Measurements from ENCODE around the gene IPO4.

Gene IPO4

GRCh38 chr14:24194186-24194872, 5.7 kb upstream of the IPO4 start:
- DNase-seq, result no peak

DNA sequence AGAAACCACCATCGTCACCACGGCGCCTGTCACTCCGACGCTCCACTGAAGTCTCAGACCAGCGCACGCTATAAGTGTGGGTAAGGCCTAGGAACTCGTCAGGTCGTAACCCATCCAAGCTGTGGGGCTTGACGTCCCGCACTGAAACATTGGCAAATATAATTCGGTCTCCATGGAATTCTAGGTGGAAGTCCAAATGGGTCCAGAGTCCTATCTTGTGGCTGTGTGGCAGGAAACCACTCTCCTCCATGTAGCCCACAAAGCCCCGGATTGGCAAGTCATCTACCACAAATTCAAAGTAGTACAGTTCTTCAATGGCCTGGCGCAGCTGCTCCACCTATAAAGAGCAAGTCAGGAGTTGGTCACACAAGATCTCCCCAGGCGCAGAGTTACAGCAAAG, 4.3 kb upstream of the IPO4 start:
- DNase-seq, result no peak

DNA sequence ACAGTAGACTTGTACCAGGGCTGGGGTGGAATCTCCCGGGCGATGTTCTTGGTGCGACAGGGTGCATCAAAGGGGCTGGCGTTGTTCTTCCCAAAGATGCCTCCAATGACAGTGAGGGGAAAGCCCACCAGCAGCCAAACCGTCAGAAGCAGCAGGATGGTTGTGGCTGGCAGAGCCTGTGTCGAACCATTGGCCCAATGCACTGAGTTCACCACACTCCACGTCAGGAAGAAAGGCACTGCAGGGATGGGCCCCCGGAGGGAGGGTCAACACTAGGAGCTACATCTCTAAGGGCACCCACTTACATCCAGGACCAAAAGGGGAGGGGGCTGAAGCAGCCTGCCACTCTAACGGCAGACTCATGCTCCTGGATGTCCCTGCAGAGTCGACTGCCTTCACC, 1.8 kb upstream of the IPO4 start:
- DNase-seq, result no peak

DNA sequence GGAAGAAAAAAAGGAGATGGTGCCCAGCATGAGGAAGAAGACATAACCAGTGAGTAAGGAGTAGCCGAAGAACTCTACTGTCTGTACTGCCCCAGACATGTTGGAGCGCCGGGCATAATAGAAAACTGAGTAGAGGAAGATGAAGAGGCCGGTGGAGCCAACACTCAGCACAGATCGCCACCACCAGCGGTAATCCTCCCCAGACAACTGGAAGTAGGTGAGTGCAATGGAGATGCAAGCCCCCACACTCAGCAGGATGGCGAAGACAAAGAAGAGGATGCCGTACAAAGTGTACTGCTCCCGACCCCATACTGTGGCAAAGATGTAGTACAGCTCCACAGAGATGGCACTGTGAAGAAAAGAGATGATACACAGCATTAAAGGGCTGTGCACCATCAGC, 844 bp upstream of the IPO4 start:
- no peak for DNase-seq

DNA sequence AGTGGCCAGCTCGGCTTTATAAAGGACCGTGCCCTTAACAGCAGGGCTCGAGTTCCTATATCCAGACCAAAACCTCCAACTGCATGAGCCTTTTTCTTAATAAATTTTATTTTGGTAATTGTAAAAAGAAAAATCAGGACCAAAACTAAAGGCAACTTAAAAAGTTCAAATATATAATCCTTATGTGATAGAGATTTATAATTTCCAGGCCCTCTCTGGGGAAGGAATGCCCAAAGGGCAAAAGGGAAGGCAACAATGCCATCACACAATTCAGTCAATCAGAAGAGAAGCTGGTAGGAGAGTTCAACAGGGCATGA, 401 bp upstream of the IPO4 start:
- DNase-seq, result no peak

GRCh38 chr14:24187539-24187915, 1.1 kb downstream of the IPO4 start:
- DNase-seq, result no peak

DNA sequence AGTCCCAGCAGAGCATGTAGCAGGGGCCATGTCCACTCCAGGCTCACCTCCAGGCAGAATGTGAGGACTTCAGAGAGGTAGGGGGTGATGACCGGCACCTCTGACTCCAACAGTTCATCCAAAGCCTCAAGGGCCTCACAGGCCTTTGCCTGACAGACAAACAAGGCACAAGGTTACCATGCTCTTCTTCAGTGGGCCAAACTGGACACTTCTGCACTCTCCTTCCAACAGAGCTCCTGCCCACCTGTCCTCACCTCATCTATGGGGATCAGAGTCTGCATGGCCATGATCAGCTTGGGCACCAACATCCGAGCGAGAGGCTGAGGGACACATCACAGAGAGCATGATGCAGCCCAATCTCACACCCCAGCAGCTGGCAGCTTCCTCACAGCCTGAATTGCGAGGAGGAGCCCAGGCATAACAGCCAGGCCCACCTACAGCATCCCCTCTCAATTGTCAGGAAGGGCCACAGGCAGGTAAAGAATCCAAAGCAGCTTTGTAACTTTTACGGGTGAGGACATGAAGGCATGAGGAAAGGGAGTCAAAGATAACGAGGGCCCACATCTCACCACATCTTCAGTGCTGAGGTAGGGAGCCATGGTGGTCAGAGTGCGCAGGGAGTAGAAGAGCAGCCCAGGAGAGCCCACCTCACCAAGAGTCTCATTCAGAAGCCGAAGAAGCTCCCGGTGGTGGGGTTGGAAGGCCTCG, 1.6 kb downstream of the IPO4 start:
- no peak for DNase-seq

DNA sequence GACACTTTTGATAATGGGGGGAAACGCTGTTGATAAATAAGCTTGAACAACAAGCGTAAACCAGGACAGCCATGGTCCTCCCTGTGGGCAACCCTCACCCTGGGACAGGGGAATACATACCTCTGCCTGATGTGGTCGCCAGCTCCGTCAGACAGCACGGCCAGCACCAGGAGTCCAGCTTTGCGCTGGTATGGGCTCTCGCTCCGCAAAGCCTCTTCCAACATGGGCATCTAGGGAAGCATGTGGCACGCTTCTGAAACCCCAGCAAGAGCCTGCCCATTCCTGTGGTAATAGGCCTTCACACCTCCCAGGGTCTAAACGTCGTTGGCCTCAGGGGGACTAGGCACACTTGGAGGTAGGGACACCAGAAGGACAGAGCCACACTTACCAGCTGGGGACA, 2.9 kb downstream of the IPO4 start:
- no peak for DNase-seq

GRCh38 chr14:24185026-24185425, 3.6 kb downstream of the IPO4 start:
- DNase-seq, result no peak

DNA sequence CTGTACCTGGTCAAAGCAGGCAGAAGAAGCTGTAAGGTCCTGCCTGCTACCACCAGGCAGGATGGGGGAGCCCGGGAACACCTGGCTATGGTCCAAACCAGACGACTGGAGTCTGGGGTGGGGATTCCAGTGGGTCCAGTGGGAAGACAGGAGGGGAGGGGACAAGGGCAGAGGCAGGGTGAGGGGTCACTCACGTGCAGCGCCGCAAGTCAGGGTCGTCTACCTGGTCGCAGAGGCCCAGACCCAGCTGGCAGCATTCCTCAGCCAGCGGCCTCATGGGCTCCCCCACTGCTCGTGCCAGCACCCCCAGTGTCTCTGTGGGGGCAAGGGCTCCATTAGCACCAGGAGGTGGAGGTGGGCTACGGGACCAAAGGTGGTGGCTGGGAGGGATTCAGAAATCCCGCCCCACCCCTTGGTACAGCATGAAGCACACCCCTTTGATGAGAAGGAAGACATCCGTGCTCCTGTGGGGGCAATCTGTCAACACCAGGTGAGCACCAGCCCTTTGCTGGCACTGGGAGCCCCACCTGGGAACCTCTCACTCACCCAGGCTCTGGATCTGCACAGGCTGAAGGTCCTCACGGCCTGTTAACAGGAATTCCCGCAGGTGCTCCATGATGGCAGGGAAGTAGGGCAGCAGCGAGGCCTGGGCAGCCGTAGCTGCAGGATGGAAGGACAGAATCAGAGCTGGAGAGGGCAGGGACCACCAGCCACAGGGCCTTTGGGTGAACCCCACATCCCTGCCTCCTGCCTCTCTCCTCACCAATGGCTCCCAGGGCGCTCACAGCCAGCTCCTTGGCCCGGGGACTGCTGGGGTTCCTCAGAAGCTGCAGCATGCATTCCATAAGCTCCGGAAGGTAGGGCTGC, 4.3 kb downstream of the IPO4 start:
- DNase-seq, result no peak

GRCh38 chr14:24183014-24183481, 5.6 kb downstream of the IPO4 start:
- no peak for DNase-seq

- DNase-seq, result no peak
These were observed 6.3 kb downstream of the IPO4 start for GRCh38 chr14:24182110-24182882.

GRCh38 chr14:24181371-24182077, 7.1 kb downstream of the IPO4 start:
- DNase-seq, result no peak

DNA sequence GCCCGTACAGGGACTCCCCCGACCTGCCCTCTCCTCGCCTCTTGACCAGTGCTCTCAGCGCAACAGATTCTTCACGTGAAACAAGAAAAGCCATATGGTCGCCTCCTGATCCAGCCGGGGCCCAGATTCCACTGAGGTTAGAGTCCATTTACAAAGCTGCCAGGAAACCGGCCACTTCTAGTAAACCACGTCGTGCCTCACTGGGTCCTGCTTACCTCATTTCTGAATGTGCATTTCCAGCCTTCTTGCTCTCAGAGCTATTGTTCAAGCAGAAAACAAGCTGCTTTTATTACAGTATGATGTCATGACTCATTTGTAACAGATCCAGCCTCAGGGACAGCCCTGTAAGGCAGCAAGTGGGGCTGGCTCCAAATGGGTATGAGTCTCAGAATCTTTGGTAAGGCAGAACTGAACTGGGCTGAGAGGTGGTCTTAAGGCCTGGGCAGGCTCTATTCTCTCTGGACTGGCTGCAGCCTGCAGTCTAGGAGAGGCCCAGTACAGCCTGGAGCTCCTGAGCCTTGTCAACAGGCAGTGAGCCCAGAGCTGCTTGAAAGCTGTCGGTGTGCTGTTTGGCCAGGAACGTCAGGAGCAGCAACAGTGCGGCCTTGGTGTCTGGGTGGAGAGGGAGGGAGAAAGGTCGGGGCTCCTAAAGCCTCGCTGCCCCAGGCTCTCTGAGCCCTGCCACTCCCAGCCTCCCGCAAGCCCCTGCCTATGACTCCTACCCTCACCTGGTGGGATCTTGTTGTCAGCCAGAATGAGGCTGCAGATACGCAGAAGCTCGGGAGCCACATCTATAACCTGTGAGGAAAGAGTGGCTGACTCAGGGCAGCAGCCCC, 8.4 kb downstream of the IPO4 start:
- no peak for DNase-seq

- DNase-seq, result no peak
These were observed 9.2 kb downstream of the IPO4 start for GRCh38 chr14:24179294-24179960.

- DNase-seq, result no peak
These were observed 10.0 kb downstream of the IPO4 start for GRCh38 chr14:24178399-24179178.

GRCh38 chr14:24177891-24178290, 10.7 kb downstream of the IPO4 start:
- no peak for DNase-seq

GRCh38 chr14:24177041-24177825, 11.4 kb downstream of the IPO4 start:
- DNase-seq, result no peak

- DNase-seq, result no peak
These were observed 12.0 kb downstream of the IPO4 start for GRCh38 chr14:24176599-24176998.

Measured in NCI-H2171 (cell line).